ENCODE data around the gene MED6.

MED6 gene

DNA sequence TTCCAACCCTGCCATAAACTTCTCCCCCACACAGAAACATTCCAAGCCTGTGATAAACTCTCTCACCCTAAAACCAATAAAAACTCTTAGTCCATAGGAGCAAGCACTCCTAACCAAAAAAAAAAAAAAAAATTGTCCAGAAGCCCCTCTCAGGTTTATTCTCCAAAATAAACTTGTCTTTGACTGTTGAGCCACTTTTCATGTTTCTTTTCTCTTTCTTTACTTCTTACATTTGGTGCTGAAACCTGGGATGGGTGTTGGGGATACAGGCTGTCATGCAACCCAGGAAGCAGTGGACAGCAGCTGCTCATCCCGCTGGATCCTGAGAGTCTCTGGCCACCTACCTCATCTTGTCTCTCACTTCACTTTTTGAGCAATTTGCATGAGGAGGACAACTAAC lies 63.6 kb downstream of the MED6 start:
- H3K27me3 ChIP-seq (ENCODE audit: control insufficient read depth, insufficient read depth, low read length) = no peaks in the 10 kb centered on the region
- no peak overlapping the region for H3K9ac ChIP-seq (ENCODE audit: low read depth, low read length)
- no peaks in the 10 kb centered on the region for H3K36me3 ChIP-seq (ENCODE audit: control insufficient read depth, insufficient read depth, low read length)
- H3K4me1 ChIP-seq (ENCODE audit: control insufficient read depth, insufficient read depth, low read length) = no peaks in the 10 kb centered on the region
- no peak overlapping the region for H3K4me3 ChIP-seq (ENCODE audit: low read depth, low read length)
- peaks cover 3% of the 10 kb centered on the region for H3K9me3 ChIP-seq (ENCODE audit: control insufficient read depth, insufficient read depth, low read length)

DNA sequence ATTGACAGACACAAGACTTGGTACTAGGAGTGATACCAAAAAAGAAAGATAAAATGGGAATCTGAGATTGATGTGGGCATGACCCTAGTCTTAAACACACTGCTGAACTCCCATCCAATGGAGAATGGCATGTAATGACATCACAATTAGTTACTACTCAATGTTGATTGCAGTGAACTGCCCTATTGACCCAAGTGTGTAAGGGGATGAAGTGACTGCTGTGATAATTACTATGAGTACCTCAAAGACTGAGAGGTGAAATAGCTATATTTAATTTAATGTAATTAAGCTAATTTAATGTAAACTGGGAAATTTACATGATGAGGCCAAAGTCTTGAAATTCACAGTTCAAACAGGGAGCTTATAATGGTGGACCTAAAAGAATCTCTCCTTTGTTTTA lies 65.6 kb downstream of the MED6 start, which contains the start of gene ADAM20:
Gene ADAM20 (minus strand): TSS at position 101 of the 400 bp plus-strand sequence. CDS start 10,247 bp downstream, outside the sequence.
- H3K9me3 ChIP-seq (ENCODE audit: control insufficient read depth, insufficient read depth, low read length) = peaks cover 3% of the 10 kb centered on the region
- H3K36me3 ChIP-seq (ENCODE audit: control insufficient read depth, insufficient read depth, low read length) = no peaks in the 10 kb centered on the region
- H3K27me3 ChIP-seq (ENCODE audit: control insufficient read depth, insufficient read depth, low read length) = no peaks in the 10 kb centered on the region
- no peak within 1 kb of the TSS for H3K4me3 ChIP-seq (ENCODE audit: low read depth, low read length)
- no peak within 1 kb of the TSS for H3K9ac ChIP-seq (ENCODE audit: low read depth, low read length)
- no peaks in the 10 kb centered on the region for H3K4me1 ChIP-seq (ENCODE audit: control insufficient read depth, insufficient read depth, low read length)
